HG03095 (cell line): ENCODE measurements around the gene PITX2.

Experiments
- ATAC-seq: cut with Tn5 transposase; IDR thresholded peaks from one replicate; pipeline ENCODE4 v1.9.1; 2021; ENCODE audit warnings: moderate library complexity; ENCODE audit not compliant: unreplicated experiment

The PITX2 gene

GRCh38 chr4:110622841-110623717 lies at the start of gene PITX2:
Gene PITX2, minus strand, starts transcription at chr4:110623077. Its CDS starts 617 bp downstream, at chr4:110622460.
- peak; percentile 82 for ATAC-seq

GRCh38 chr4:110671679-110672078 lies 48.8 kb upstream of the PITX2 start:
- ATAC-seq, result no peak

GRCh38 chr4:110669663-110670062 lies 46.8 kb upstream of the PITX2 start:
- ATAC-seq, result no peak

- ATAC-seq, result no peak
These were observed 45.8 kb upstream of the PITX2 start for GRCh38 chr4:110668463-110669235.

GRCh38 chr4:110667670-110668069 lies 44.8 kb upstream of the PITX2 start:
- no peak for ATAC-seq

DNA sequence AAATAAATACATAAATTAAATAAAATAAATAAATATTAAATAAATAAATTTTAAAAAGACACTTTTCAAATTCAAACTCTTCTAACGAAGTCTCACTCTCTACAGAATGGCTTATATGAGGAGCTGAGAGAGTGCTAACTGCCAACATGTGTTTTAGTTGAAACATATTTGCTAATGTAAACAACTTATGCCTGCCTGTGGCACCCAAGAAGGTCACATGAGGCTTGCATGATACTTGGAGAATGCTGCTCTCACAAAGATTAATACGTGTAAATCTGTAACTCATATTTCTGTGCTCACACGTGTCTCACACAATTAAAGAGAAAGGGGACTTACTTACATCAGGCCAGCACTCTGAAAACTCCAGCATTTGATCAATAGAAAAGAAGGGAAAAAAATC lies 43.2 kb upstream of the PITX2 start:
- no peak for ATAC-seq

- no peak for ATAC-seq
These were observed 41.0 kb upstream of the PITX2 start for GRCh38 chr4:110663738-110664444.

- ATAC-seq, result no peak
These were observed 40.3 kb upstream of the PITX2 start for GRCh38 chr4:110663206-110663605.

DNA sequence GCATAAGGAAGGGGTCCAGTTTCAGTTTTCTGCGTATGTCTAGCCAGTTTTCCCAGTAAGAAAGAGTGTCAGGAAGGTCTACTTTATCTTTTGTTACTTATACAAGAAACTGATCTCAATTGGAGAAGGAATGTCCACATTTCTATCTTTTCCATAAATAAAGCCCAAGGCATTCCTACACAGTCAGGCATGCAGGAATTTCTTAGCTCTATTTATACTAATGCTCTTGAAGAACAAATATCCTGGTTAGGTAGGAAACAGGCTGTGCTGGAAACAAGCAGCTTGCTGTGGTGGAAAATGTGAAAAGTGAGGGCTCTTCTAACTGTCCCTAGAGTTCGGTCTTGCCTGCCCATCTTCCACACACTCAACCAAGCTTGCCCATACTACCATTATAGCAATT lies 37.9 kb upstream of the PITX2 start:
- no peak for ATAC-seq

- no peak for ATAC-seq
These were observed 31.4 kb upstream of the PITX2 start for GRCh38 chr4:110654254-110654635.

GRCh38 chr4:110653321-110654253 lies 30.7 kb upstream of the PITX2 start:
- ATAC-seq, result no peak

GRCh38 chr4:110644008-110644407 lies 21.1 kb upstream of the PITX2 start:
- no peak for ATAC-seq

DNA sequence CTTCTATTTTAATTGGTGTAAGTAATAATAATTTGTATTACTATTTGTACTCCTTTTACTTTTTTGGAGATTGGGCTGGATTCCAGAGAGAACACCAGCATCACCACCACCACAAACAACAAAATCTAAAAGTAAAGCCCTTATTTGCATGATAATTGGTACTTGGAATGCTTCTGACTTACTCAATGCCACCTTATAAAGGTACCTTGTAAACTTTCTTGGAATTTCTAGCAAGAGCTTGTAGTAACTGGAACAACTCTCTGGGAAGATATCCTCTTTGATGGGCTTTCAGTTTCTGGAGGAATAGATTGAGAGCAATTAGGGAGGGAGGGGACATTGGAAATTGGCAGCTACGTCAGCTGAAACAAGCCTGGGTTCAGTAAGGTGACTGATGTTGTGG lies 20.2 kb upstream of the PITX2 start:
- ATAC-seq, result no peak

DNA sequence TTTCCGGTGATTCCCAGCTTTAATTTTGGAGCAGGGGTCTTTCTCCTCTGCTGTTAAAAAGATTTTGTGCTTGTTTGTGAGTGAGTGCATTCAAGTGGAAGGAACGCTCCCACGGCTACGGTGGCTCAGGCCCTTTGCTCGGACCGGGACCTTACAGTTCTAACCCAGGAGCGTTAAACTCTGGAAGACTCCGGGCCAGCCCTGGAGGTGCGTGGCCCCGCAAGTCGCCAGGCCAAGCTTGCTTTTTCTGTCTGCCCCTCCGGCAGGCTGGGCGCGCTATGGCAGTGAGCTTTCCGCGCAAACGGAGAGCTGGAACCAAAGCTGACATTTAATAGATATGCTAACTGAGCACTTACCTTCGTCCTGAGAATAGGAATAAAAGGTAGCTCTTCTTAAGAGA lies 18.3 kb upstream of the PITX2 start:
- ATAC-seq, result no peak

DNA sequence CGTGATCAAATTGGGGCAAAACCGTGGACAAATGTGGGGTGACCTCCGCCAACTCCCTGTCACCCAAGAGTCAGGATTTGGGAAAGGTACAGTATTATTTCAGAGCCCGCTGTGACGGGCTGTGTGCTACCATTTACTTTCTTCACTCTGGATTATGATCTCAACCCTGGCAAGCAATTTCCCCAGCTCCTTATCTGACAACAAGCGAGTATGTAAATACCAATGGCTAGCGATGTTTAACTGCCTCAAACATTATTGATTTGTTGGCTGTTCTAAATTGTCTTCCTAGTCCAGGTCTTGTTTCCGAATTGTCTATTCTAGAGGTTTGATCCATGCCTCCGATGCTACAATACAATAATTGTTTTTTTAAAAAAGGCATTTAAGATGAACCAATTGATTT lies 17.7 kb upstream of the PITX2 start:
- ATAC-seq, result no peak

DNA sequence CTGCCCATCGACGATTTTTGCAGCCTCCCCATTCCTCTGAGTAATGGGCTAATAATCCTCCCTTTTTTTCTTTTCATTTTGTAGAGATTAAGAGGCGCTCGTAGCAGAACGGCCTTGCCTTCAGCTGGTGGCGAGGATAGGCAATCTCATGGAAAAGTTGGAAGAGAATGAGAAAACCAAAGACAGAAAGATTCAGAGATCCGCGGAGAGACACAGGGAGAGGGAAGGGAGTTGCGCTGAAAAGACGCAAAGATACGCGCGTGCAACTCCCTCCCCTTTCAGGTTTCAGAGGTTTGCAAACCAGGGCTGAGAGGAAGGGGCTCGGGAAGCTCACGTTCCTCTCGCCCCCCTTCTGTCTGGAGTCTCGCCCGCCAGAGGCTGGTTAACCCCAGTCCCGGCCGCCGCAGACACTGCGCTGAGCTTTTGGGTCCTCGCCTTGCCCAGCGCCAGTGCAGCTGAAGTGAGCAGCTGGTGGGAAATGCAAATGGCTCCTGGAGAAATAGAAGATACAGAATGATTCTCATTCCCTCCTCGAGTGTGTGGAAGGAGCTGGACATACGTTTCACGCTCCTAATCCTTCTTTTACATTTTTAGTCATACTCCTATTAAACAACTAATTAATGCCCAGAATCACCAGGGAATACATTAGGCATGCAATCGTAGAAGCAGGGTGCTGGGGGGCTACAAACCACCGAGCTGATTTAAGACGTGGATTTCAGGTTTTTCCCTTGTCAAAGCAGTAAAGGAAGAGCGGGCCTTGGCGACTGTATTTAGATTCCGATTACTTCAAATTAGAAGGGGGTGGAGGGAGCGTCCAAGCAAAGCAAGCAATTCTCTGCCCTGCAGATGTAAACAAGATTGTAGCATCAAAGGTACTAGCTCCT lies 16.6 kb upstream of the PITX2 start:
- ATAC-seq, result no peak

- no peak for ATAC-seq
These were observed 15.3 kb upstream of the PITX2 start for GRCh38 chr4:110638089-110638746.

DNA sequence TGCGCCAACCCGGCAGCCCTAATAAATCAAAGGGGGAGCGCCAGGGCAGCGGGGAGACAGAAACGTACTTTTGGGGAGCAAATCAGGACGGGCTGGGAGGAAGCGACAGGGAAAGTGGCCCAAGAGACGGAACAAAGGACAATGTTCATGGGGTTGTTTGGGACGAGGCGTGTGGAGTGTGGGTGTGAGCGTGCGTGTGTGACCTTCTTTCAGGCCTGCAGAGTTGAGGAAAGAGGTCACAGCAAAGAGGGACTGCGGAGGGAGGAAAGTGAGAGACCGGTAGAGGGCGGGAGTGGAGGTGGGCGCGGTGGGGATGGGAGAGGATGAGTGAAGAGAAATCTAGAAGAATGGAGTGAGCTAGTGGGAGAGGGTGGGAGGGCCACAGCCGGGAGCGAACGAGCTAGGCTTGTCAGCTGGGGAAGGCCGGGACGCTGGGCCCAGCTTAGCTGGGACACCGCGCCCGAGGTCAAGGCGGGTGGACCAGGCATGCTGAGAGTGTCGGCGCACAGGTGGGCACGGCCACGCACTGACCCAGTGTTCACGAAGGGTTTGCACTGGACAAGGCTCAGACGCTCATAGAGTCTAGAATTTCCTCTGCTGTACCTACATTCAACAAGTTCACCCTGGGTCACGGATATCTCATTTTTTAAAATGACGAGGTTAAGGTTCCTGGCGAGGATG lies 14.7 kb upstream of the PITX2 start:
- no peak for ATAC-seq
